ENCODE results near the gene TMPRSS2. TPM values are rescaled to one million over a fixed set of nuclear protein-coding genes. Genes with fewer than 3 reads are reported as not detected.
A peak's percentile ranks its signal among the peaks of the same experiment; 100 is the strongest.
"Not testable (repeated sequence)": the region's sequence is repeated elsewhere in the genome, so short reads cannot be mapped to it uniquely, and the experiment has no call there.

Gene TMPRSS2
- total RNA-seq, 1 experiment from 2014 or later: 71.0 TPM

DNA sequence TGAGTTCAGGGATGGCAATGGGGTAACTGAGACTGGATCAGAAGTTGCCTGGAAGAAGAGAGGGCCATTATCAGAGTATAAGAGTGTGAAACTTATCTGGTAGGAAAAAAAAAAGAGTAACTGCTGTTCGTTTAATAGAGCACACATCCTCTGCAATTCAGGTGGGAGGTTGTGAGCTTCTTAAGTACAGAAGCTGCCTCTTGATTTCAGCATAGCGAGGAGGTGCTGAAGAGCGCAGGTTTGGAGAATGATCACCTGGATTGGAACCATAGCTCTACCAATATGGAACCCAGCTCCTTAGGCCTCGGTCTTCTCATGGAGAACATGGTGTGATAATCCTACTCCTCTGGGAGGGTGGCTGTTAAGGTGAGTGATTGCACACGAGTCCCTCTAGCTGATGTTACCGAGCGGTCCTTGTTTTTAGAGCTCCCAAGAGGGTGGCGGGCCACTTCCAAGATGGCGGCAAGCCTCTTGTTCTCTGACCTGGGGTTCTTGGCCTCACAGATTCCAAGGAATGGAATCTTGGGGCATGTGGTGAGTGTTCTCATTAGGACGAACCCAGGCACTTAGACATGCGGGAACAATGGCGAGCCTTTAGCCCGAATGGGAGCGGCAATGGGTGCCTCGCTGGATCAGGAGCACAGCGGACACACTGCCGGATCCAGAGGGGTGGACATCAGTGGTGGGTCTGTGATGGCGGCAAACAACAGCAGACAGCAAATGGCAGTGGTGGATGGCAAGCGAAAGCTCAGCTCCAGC, 85.2 kb downstream of the TMPRSS2 start:
- ChIA-PET CTCF (no interaction called here), POLR2A (interaction anchor here (0.5 kb wide), 1 partner anchor 67 kb away, joined by 3 read pairs; no protein-coding TSS in a partner anchor)
- H3K9me3 Mint-ChIP-seq (ENCODE audit: unreplicated experiment): no peaks in the 10 kb centered on the region
- no peaks in the 10 kb centered on the region for H3K27me3 Mint-ChIP-seq (ENCODE audit: insufficient read depth, unreplicated experiment)
- Histone ChIP-seq H3K4me3 (ENCODE audit: low read depth, low read length) (no peak overlapping the region), H3K9me3 (no peaks in the 10 kb centered on the region), H3K4me1 (peaks cover 10% of the 10 kb centered on the region), H3K27me3 (replicated peaks; ENCODE audit: control insufficient read depth, insufficient read depth, low read length) (no peaks in the 10 kb centered on the region), H3K36me3 (ENCODE audit: control insufficient read depth, insufficient read depth, low read length) (no peaks in the 10 kb centered on the region)
- TF ChIP-seq, protein P1, sequence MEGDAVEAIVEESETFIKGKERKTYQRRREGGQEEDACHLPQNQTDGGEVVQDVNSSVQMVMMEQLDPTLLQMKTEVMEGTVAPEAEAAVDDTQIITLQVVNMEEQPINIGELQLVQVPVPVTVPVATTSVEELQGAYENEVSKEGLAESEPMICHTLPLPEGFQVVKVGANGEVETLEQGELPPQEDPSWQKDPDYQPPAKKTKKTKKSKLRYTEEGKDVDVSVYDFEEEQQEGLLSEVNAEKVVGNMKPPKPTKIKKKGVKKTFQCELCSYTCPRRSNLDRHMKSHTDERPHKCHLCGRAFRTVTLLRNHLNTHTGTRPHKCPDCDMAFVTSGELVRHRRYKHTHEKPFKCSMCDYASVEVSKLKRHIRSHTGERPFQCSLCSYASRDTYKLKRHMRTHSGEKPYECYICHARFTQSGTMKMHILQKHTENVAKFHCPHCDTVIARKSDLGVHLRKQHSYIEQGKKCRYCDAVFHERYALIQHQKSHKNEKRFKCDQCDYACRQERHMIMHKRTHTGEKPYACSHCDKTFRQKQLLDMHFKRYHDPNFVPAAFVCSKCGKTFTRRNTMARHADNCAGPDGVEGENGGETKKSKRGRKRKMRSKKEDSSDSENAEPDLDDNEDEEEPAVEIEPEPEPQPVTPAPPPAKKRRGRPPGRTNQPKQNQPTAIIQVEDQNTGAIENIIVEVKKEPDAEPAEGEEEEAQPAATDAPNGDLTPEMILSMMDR (IDR thresholded peaks at IDR 0.05; ENCODE audit: insufficient read depth in 1 of 2, low read depth in 1 of 2, low read length in 1 of 2, severe bottlenecking in 1 of 2, unreplicated experiment in 1 of 2): no peak
- H3K4me1 Mint-ChIP-seq (ENCODE audit: low read depth, unreplicated experiment): no peaks in the 10 kb centered on the region
- H3K36me3 Mint-ChIP-seq (ENCODE audit: insufficient read depth, unreplicated experiment): no peaks in the 10 kb centered on the region
- no TSS peak for BruUV-seq (replicated peaks)
- no peak overlapping the region for H3K4me3 Mint-ChIP-seq (ENCODE audit: unreplicated experiment)
- peak overlapping the region; percentile 50 for H3K27ac Mint-ChIP-seq (ENCODE audit: unreplicated experiment)
- intact Hi-C loops (cut with micrococcal nuclease; ENCODE audit: unreplicated experiment): no loop called here
- DNase-seq: no peak

DNA sequence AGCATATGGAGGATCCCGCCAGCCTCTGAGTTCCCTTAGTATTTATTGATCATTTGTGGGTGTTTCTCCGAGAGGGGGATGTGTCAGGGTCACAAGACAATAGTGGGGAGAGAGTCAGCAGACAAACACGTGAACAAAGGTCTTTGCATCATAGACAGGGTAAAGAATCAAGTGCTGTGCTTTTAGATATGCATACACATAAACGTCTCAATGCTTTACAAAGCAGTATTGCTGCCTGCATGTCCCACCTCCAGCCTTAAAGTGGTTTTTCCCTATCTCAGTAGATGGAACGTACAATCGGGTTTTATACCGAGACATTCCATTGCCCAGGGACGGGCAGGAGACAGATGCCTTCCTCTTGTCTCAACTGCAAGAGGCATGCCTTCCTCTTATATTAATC, 87.0 kb downstream of the TMPRSS2 start:
- H3K27me3 Mint-ChIP-seq (ENCODE audit: insufficient read depth, unreplicated experiment); intact Hi-C loops (cut with micrococcal nuclease; ENCODE audit: unreplicated experiment); H3K4me3 ChIP-seq (ENCODE audit: low read depth, low read length); H3K4me1 ChIP-seq; H3K27me3 ChIP-seq (replicated peaks; ENCODE audit: control insufficient read depth, insufficient read depth, low read length); H3K4me1 Mint-ChIP-seq (ENCODE audit: low read depth, unreplicated experiment); H3K9me3 ChIP-seq; BruUV-seq (replicated peaks); H3K9me3 Mint-ChIP-seq (ENCODE audit: unreplicated experiment); DNase-seq; H3K36me3 Mint-ChIP-seq (ENCODE audit: insufficient read depth, unreplicated experiment); H3K36me3 ChIP-seq (ENCODE audit: control insufficient read depth, insufficient read depth, low read length); CTCF ChIA-PET; POLR2A ChIA-PET: not testable (repeated sequence)
- peak overlapping the region; percentile 69 for H3K4me3 Mint-ChIP-seq (ENCODE audit: unreplicated experiment)
- H3K27ac Mint-ChIP-seq (ENCODE audit: unreplicated experiment): peak overlapping the region; percentile 13

DNA sequence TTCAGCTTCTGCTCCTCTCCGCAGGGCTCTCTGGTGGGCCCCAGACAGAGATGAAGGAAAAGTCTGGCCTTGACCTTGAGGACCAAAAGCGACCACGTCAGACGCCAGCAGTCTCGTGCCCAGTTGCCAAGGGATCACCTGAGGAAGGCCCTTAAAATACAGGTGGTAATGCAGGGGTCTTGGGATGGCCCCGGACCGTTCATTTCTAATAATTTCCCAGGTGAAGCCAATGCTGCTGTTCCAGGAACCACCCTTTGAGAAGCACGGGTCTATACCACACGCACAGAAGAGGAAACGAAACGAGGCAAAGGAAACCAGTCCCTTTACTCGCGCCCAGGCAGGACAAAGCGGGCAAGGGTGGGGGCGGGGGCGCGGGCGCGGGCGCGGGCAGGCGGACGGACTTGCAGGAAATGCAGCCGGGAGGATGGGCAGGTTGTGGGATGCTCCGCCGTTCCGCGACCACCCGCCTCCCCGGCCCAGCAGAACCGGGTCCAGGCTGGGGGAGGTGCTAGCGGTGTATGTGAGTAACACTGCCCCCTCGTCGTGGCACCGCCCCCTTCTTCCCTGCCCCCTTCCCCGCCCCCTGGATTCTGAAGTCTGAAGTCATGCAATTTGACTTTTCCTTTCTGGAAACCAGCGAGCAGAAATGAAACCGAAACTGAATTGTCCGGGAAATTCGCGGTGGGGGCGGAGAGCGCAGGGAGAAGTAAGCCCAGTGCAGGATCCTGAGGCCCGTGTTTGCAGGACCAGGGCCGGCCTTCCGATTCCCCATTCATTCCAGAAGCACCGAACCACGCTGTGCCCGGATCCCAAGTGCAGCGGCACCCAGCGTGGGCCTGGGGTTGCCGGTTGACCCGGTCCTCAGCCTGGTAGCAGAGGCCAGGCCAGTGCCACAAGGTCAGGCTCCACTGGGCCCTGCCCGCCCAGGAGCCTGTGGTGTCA, 87.8 kb downstream of the TMPRSS2 start:
- no peaks in the 10 kb centered on the region for H3K36me3 ChIP-seq (ENCODE audit: control insufficient read depth, insufficient read depth, low read length)
- intact Hi-C loops (cut with micrococcal nuclease; ENCODE audit: unreplicated experiment): no loop called here
- ChIA-PET CTCF (no interaction called here), POLR2A (no interaction called here)
- Mint-ChIP-seq H3K4me1 (ENCODE audit: low read depth, unreplicated experiment) (no peaks in the 10 kb centered on the region), H3K4me3 (ENCODE audit: unreplicated experiment) (peak overlapping the region; percentile 69), H3K36me3 (ENCODE audit: insufficient read depth, unreplicated experiment) (no peaks in the 10 kb centered on the region), H3K27me3 (ENCODE audit: insufficient read depth, unreplicated experiment) (no peaks in the 10 kb centered on the region), H3K9me3 (ENCODE audit: unreplicated experiment) (peaks cover 10% of the 10 kb centered on the region), H3K27ac (ENCODE audit: unreplicated experiment) (peak overlapping the region; percentile 13)
- DNase-seq: peak; percentile 52 to 66
- H3K27me3 ChIP-seq (replicated peaks; ENCODE audit: control insufficient read depth, insufficient read depth, low read length): no peaks in the 10 kb centered on the region
- BruUV-seq (replicated peaks): no TSS peak
- H3K4me3 ChIP-seq (ENCODE audit: low read depth, low read length): peak overlapping the region; percentile 34
- TF ChIP-seq, protein P1 (IDR thresholded peaks at IDR 0.05; ENCODE audit: insufficient read depth in 1 of 2, low read depth in 1 of 2, low read length in 1 of 2, severe bottlenecking in 1 of 2, unreplicated experiment in 1 of 2): no peak
- H3K4me1 ChIP-seq: peaks cover 5% of the 10 kb centered on the region; the same call in 1 of the 2 replicates
- H3K9me3 ChIP-seq: peaks cover 9% of the 10 kb centered on the region

Measured in Caco-2 (cell line).